Duodenal mucosa (tissue), 2 donors: ENCODE data around the gene HCFC1.

Source experiments
- H3K27ac ChIP-seq: one replicate; pipeline ENCODE4 v1.7.0; 2013; ENCODE audit warnings: low read depth, low read length
- H3K27me3 ChIP-seq, 2 donors: one replicate each; pipeline ENCODE4 v1.7.0; 2013; ENCODE audit warnings: low read length in 2 of 2, control low read depth in 1 of 2; ENCODE audit not compliant: insufficient read depth in 2 of 2, control insufficient read depth in 1 of 2
- H3K36me3 ChIP-seq, 2 donors: one replicate each; pipeline ENCODE4 v1.7.0; 2013; ENCODE audit warnings: low read length in 2 of 2, control low read depth in 1 of 2; ENCODE audit not compliant: insufficient read depth in 2 of 2, control insufficient read depth in 1 of 2
- H3K4me1 ChIP-seq, 2 donors: one replicate each; pipeline ENCODE4 v1.7.0; 2013; ENCODE audit warnings: low read length in 2 of 2, control low read depth in 1 of 2; ENCODE audit not compliant: insufficient read depth in 2 of 2, control insufficient read depth in 1 of 2
- H3K4me3 ChIP-seq, 2 donors: one replicate each; pipeline ENCODE4 v1.7.0; 2013; ENCODE audit warnings: low read length in 2 of 2, low read depth in 1 of 2
- H3K9ac ChIP-seq, 2 donors: one replicate each; pipeline ENCODE4 v1.7.0; 2013; ENCODE audit warnings: low read length in 2 of 2, low read depth in 1 of 2
- H3K9me3 ChIP-seq, 2 donors: one replicate each; pipeline ENCODE4 v1.7.0; 2013; ENCODE audit warnings: low read length in 2 of 2, control low read depth in 1 of 2; ENCODE audit not compliant: control insufficient read depth in 1 of 2

Gene HCFC1

DNA sequence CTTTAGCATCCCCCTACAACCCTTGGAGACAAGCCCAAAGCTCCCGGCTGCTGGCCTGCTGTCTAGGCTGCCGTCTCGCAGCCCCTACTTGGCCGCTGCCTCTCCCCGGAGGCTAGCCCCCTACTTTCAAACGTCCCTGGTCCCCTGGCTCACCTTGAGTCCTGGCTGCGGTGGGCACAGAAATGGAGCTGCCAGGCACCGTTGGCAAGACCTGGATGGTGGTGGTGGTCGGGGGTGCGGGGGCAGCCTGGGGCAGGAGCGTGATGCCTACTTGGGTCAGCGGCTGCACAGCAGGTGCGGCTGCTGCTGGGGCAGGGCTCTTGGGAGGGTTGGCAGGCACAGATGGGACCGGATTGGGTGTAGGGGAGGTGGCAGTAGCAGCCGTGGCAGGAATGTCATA lies 12.0 kb downstream of the HCFC1 start:
- no peak overlapping the region for H3K9ac ChIP-seq
- no peak overlapping the region for H3K4me3 ChIP-seq
- H3K4me1 ChIP-seq, result no peaks in the 10 kb centered on the region
- peaks cover 40 to 89% of the 10 kb centered on the region in 2 donors for H3K36me3 ChIP-seq
- no peaks in the 10 kb centered on the region for H3K9me3 ChIP-seq
- H3K27me3 ChIP-seq, result no peaks in the 10 kb centered on the region
- H3K27ac ChIP-seq, result no peak overlapping the region

DNA sequence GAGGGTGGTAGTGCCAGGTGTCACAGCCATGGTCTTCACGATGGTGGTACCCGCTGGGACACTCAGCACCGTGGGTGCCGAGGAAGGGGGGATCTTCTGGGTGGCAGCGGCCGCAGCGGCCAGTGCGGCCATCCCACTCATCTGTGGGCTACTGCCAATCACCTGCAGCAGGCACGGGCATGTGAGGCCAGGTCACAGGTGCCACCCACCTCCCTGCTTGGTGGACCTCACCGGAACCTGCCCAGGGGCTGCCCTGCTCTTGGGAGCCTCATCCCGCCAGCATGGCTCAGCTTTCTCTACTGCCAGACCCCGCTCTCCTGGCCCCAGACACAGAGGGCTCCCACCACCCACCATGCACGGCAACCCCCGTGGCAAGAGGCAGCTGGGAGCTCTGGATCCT lies 13.0 kb downstream of the HCFC1 start:
- Histone ChIP-seq H3K27me3 (no peaks in the 10 kb centered on the region), H3K27ac (no peak overlapping the region), H3K4me3 (no peak overlapping the region), H3K9me3 (no peaks in the 10 kb centered on the region), H3K36me3 (peaks cover 40 to 97% of the 10 kb centered on the region in 2 donors), H3K4me1 (no peaks in the 10 kb centered on the region), H3K9ac (no peak overlapping the region)

DNA sequence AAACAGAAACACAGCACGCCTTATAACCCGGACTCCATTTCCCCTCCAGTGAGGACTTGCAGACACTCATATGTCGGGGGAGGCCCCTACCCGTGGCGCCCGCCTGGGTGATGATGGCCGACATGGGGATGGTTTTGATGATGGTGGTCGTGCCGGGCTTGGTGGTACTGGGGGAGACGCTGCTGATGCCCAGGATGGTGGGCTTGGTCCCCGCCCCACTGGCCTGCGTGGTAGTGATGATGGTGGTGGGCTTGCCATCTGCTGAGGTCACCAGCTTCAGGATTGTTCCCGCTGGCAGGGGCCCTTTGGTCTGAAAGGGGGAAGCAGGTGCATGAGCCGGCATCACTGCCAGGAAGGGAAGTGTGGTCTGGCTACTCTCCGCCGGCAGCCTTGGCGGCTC lies 14.4 kb downstream of the HCFC1 start:
- Histone ChIP-seq H3K27me3 (no peaks in the 10 kb centered on the region), H3K9ac (no peak overlapping the region), H3K27ac (no peak overlapping the region), H3K4me1 (no peaks in the 10 kb centered on the region), H3K36me3 (peaks cover 26 to 92% of the 10 kb centered on the region in 2 donors), H3K9me3 (no peaks in the 10 kb centered on the region), H3K4me3 (no peak overlapping the region)

DNA sequence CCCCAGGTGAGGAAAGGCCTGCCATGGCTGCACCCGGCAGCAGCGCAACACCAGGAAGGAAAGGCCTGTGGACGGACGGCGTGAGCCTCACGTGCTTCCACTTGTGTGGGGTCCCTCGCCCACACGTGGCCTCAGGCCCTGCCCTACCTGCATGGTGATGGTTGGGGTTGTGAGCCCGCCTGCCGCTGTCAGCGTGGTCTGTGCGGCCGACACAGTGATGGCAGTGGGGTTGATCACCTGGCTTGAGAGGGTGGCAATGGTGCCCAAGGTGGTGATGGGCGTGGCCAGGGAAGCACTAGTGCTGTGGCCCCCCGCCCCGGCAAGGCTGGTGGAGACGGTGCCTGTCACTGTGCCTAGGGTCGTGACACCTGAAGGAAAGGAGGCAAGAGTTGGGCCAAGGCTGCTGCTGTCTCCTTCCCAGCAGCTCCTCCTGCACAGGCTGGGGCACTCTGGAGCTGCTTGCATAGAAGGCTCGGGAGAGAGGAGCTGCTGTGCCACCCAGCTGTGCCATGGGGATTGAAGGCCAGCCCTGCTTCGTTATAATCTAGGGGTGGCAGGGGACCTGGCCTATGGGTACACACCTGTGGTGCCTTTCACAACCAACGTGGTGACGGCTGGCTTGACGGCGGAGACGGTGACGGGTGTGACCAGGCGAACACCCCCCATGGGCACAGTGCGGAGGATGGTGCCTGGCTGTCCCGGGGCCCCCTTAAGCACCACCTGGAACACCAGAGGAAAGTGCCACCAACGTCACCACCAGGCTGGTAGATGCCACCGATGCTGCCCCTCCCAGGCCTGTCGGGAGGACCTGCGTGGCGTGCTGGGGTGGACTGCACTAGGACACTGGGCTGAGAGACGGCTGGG lies 15.3 kb downstream of the HCFC1 start:
- H3K9me3 ChIP-seq, result no peaks in the 10 kb centered on the region
- H3K9ac ChIP-seq, result no peak overlapping the region
- H3K36me3 ChIP-seq, result peaks cover 17 to 91% of the 10 kb centered on the region in 2 donors

DNA sequence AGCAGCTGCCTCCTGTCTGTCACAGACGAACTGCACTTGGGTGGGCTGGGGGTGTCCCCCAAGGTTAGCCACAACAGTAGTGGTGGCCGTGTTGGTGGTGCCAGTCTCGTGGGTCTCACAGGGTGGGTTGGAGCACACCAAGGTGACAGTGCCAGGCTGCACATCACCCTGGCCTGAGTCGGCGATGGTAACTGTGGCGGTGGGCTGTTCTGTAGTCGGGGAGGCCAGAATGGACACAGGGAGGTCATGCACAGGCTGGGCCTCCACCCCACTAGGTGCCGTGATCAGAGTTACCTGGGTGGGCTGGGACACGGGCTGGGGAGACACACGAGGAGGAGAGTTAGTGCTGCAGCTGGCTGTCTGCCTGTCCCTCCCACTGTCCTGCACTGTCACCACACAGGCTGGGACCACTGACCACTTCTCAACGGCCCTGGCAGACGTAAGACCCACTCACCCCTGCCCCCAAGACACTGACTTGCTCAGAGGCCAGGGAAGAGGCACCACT lies 16.3 kb downstream of the HCFC1 start:
- Histone ChIP-seq H3K27me3 (no peaks in the 10 kb centered on the region), H3K9me3 (no peaks in the 10 kb centered on the region), H3K4me3 (no peak overlapping the region), H3K27ac (no peak overlapping the region), H3K36me3 (peaks cover 20 to 91% of the 10 kb centered on the region in 2 donors), H3K4me1 (no peaks in the 10 kb centered on the region), H3K9ac (no peak overlapping the region)

More for the DNA sequence above, 15.3 kb downstream of the HCFC1 start:
- no peaks in the 10 kb centered on the region for H3K27me3 ChIP-seq
- no peaks in the 10 kb centered on the region for H3K4me1 ChIP-seq
- H3K4me3 ChIP-seq, result no peak overlapping the region
- no peak overlapping the region for H3K27ac ChIP-seq

DNA sequence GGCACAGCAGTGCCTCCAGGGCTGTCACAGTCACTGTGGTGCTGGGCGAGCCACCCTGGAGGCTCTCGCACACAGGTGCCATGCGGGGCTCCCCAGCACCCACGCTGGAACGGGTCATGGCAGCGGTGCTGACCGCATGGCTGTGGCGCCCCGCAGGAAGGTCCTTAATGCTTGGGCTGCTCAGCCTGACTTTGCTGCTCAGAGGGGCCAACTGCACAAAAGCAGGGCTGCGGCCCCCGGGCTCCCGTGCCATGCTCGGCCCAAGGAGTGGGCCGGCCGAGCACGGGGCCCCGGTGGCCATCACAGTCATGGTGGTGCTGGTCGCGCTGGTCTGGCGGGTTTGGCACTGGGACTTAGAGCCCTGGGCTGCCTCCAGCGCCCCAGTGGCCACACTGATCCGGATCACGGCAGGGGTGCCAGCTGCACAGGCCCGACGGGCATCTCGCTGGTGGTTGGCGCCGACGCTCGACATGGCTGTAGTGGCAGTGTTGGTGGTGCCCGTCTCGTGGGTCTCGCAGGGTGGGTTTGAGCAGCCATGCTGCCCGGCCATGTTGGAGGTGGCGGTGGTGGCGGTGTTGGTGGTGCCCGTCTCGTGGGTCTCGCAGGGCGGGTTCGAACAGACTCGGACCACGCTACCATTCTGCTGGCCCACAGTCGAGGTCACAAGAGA lies 16.9 kb downstream of the HCFC1 start:
- no peak overlapping the region for H3K4me3 ChIP-seq
- no peaks in the 10 kb centered on the region for H3K9me3 ChIP-seq
- H3K36me3 ChIP-seq, result peaks cover 20 to 90% of the 10 kb centered on the region in 2 donors
- no peaks in the 10 kb centered on the region for H3K4me1 ChIP-seq
- no peak overlapping the region for H3K27ac ChIP-seq
- no peak overlapping the region for H3K9ac ChIP-seq
- no peaks in the 10 kb centered on the region for H3K27me3 ChIP-seq

DNA sequence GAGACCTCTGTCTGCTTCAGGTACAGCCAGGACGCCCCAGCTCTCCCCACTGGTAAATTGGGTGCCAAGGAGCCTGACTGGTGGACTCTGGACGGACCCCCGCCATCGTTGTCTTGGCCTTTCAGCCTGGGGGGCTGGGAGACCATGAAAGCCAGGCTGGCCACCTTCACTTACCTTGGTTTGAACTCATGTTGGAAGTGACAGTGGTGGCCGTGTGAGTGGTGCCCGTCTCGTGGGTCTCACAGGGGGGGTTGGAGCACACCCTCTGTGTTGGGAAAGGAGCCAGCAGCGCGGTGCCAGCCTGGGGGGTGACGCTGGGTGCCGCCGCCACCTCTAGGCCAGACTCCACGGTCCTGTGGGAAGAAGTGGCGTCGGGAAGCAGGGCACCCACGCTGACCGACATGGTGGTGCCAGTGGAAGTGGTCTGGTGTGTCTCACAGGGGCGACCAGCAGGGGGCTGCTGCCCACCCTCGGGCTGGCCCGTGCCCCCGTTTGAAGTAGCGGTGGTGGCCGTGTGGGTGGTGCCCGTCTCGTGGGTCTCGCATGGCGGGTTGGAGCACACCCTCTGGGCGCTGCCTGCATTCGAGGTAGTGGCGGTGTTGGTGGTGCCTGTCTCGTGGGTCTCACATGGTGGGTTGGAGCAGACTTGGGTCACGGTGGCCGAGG lies 17.6 kb downstream of the HCFC1 start:
- Histone ChIP-seq H3K27me3 (no peaks in the 10 kb centered on the region), H3K9ac (no peak overlapping the region), H3K27ac (no peak overlapping the region), H3K4me3 (no peak overlapping the region), H3K36me3 (peaks cover 15 to 86% of the 10 kb centered on the region in 2 donors), H3K4me1 (no peaks in the 10 kb centered on the region), H3K9me3 (no peaks in the 10 kb centered on the region)

GRCh38 chrX:153953342-153953830 lies 18.2 kb downstream of the HCFC1 start:
- Histone ChIP-seq H3K4me1 (no peaks in the 10 kb centered on the region), H3K4me3 (no peak overlapping the region), H3K27me3 (no peaks in the 10 kb centered on the region), H3K27ac (no peak overlapping the region), H3K9me3 (no peaks in the 10 kb centered on the region), H3K9ac (no peak overlapping the region), H3K36me3 (peaks cover 14 to 80% of the 10 kb centered on the region in 2 donors)

- Histone ChIP-seq H3K4me1 (no peaks in the 10 kb centered on the region), H3K4me3 (no peak overlapping the region), H3K9me3 (no peaks in the 10 kb centered on the region), H3K27ac (no peak overlapping the region), H3K9ac (no peak overlapping the region), H3K36me3 (peaks cover 8 to 71% of the 10 kb centered on the region in 2 donors), H3K27me3 (no peaks in the 10 kb centered on the region)
These were observed 19.1 kb downstream of the HCFC1 start for GRCh38 chrX:153952373-153953026.
